Measurements from ENCODE around the gene LDHD. TPM values are rescaled to one million over a fixed set of nuclear protein-coding genes. Genes with fewer than 3 reads are reported as not detected.

LDHD gene
- total RNA-seq: 2.7 and 3.6 TPM in 2 replicates

DNA sequence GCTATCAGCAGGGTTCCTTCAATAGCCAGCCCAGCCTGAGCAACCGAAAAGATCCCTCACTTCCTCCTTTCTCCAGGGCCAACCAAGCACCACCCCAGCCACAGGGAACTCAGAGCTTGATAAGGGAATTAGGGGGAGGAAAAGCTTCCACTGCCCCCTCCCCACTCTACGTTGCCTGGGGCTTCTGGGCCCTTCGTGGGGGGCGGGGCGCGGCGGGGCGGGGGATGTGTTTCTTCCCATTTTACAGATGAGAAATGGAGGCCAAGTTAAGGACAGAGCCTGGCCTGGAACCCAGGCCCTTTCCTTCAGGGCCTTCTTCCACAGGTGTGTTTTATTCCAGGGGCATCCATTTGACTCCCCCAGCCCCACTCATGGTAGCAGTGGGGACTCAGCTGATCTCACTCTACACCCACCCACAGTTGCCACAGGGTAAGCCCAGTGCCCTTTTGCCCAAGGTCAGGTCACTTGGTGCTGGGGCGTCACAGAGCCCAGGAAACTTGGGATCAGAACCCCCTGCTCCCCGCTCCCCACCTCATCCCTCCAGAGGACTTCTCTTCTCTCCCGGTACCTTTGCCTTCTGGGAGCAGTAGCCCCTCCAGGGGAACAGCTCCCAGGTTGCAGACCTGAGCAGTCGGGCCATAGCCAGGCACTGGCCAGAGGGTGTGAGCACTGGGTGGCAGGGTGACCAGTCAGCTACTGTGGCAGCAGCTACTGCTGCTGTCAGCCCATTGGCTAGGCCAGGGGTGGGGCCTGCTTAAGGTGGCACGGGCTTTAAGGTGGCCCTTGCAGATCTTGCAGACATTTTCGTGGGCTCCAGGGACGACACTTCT lies at the start of gene LDHD:
TSS of gene LDHD (minus strand) at position 700 of the 830 bp plus-strand sequence. CDS start at position 640, 60 bp downstream.
- H2AFZ ChIP-seq (ENCODE audit: low read length): peak within 1 kb of the TSS; percentile 66
- no peaks in the 10 kb centered on the region for H3K79me2 ChIP-seq (ENCODE audit: insufficient read depth, low read length)
- H3K36me3 ChIP-seq (ENCODE audit: insufficient read depth, low read length): no peaks in the 10 kb centered on the region
- no peak within 1 kb of the TSS for H3K27ac ChIP-seq (ENCODE audit: low read depth, low read length)
- peaks cover 7% of the 10 kb centered on the region for H4K20me1 ChIP-seq (ENCODE audit: insufficient read depth, low read length)
- peak within 1 kb of the TSS; percentile 67 for H3K4me3 ChIP-seq (ENCODE audit: insufficient read depth, low read length)
- H3K4me1 ChIP-seq (ENCODE audit: insufficient read depth, low read length): peaks cover 7% of the 10 kb centered on the region
- DNase-seq (ENCODE audit: insufficient read length, low spot score, missing footprints): peak; percentile 96
- TF ChIP-seq, protein P1, sequence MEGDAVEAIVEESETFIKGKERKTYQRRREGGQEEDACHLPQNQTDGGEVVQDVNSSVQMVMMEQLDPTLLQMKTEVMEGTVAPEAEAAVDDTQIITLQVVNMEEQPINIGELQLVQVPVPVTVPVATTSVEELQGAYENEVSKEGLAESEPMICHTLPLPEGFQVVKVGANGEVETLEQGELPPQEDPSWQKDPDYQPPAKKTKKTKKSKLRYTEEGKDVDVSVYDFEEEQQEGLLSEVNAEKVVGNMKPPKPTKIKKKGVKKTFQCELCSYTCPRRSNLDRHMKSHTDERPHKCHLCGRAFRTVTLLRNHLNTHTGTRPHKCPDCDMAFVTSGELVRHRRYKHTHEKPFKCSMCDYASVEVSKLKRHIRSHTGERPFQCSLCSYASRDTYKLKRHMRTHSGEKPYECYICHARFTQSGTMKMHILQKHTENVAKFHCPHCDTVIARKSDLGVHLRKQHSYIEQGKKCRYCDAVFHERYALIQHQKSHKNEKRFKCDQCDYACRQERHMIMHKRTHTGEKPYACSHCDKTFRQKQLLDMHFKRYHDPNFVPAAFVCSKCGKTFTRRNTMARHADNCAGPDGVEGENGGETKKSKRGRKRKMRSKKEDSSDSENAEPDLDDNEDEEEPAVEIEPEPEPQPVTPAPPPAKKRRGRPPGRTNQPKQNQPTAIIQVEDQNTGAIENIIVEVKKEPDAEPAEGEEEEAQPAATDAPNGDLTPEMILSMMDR (IDR thresholded peaks at IDR 0.05; ENCODE audit: extremely low read depth, low read depth, low read length): no peak
- H3K9me3 ChIP-seq (ENCODE audit: low read depth, low read length): no peaks in the 10 kb centered on the region
- H3K4me2 ChIP-seq (ENCODE audit: insufficient read depth, low read length): peak within 1 kb of the TSS; percentile 75
- no peaks in the 10 kb centered on the region for H3K27me3 ChIP-seq (ENCODE audit: insufficient read depth, low read length)

DNA sequence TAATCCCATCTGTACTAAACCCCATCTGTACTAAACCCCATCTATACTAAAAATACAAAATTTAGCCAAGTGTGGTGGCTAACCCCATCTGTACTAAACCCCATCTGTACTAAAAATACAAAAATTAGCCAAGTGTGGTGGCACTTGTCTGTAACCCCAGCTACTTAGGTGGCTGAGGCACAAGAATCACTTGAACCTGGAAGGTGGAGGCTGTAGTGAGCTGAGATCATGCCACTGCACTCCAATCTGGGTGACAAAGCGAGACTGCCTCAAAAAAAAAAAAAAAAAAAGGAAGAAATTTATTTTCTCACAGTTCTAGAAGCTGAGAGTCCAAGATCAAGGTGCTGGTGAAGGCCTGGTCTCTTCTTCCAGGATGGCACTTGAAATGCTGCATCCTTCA lies 43.8 kb upstream of the LDHD start:
- Histone ChIP-seq H4K20me1 (ENCODE audit: insufficient read depth, low read length) (no peaks in the 10 kb centered on the region), H3K4me2 (ENCODE audit: insufficient read depth, low read length) (no peak overlapping the region), H3K27me3 (ENCODE audit: insufficient read depth, low read length) (no peaks in the 10 kb centered on the region), H3K4me3 (ENCODE audit: insufficient read depth, low read length) (no peak overlapping the region), H3K27ac (ENCODE audit: low read depth, low read length) (no peak overlapping the region), H3K4me1 (ENCODE audit: insufficient read depth, low read length) (no peaks in the 10 kb centered on the region), H3K9me3 (ENCODE audit: low read depth, low read length) (no peaks in the 10 kb centered on the region), H3K36me3 (ENCODE audit: insufficient read depth, low read length) (peaks cover 7% of the 10 kb centered on the region), H2AFZ (ENCODE audit: low read length) (no peak overlapping the region), H3K79me2 (ENCODE audit: insufficient read depth, low read length) (peaks cover 3% of the 10 kb centered on the region)
- TF ChIP-seq, protein P1 (IDR thresholded peaks at IDR 0.05; ENCODE audit: extremely low read depth, low read depth, low read length): no peak
- no peak for DNase-seq (ENCODE audit: insufficient read length, low spot score, missing footprints)

DNA sequence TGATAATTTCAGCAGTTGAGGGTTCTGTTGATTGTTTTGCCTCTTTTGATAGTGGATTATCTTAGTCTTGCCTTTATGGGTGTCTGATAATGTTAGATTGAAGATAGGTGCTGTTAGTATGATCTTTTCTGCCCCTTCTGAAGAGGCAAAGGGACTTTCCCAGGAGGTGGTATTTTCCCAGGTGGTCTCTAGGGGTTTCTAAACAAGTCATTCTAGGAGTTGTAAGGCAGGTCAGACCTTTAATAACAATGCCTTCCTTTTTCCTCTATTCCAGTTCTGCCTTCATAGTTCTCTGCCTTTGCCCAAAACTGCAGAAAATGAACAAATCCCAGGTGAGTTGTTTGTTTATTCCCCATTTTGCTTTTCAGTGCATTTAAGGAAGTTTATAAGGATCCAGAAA lies 36.1 kb upstream of the LDHD start:
- Histone ChIP-seq H3K36me3 (ENCODE audit: insufficient read depth, low read length) (peaks cover 10% of the 10 kb centered on the region), H3K9me3 (ENCODE audit: low read depth, low read length) (no peaks in the 10 kb centered on the region), H3K27me3 (ENCODE audit: insufficient read depth, low read length) (no peaks in the 10 kb centered on the region), H3K4me1 (ENCODE audit: insufficient read depth, low read length) (no peaks in the 10 kb centered on the region), H2AFZ (ENCODE audit: low read length) (no peak overlapping the region), H3K27ac (ENCODE audit: low read depth, low read length) (no peak overlapping the region), H3K4me2 (ENCODE audit: insufficient read depth, low read length) (no peak overlapping the region), H3K4me3 (ENCODE audit: insufficient read depth, low read length) (no peak overlapping the region), H3K79me2 (ENCODE audit: insufficient read depth, low read length) (peaks cover 13% of the 10 kb centered on the region), H4K20me1 (ENCODE audit: insufficient read depth, low read length) (no peaks in the 10 kb centered on the region)
- DNase-seq (ENCODE audit: insufficient read length, low spot score, missing footprints): no peak
- TF ChIP-seq, protein P1 (IDR thresholded peaks at IDR 0.05; ENCODE audit: extremely low read depth, low read depth, low read length): no peak

DNA sequence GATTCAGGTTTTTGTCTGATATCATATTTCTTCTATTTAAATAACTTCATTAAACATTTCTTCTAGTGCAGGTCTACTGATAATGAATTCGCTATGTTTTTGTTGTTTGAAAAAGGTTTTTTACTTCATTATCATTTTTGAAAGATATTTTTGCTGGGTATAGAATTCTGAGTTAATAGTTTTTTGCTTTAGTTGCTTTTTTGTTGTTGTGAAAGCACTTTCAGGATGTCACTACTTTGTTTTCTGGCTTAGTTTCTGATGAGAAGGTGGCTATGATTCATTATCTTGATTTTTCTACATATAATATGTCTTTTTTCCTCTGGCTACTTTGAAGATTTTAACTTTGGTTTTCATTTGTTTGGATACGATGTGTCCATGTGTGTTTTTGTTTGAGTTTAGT lies 35.2 kb upstream of the LDHD start:
- Histone ChIP-seq H3K4me2 (ENCODE audit: insufficient read depth, low read length) (no peak overlapping the region), H2AFZ (ENCODE audit: low read length) (no peak overlapping the region), H3K27ac (ENCODE audit: low read depth, low read length) (no peak overlapping the region), H4K20me1 (ENCODE audit: insufficient read depth, low read length) (no peaks in the 10 kb centered on the region), H3K79me2 (ENCODE audit: insufficient read depth, low read length) (peaks cover 13% of the 10 kb centered on the region), H3K27me3 (ENCODE audit: insufficient read depth, low read length) (no peaks in the 10 kb centered on the region), H3K4me1 (ENCODE audit: insufficient read depth, low read length) (no peaks in the 10 kb centered on the region), H3K9me3 (ENCODE audit: low read depth, low read length) (no peaks in the 10 kb centered on the region), H3K36me3 (ENCODE audit: insufficient read depth, low read length) (peaks cover 10% of the 10 kb centered on the region), H3K4me3 (ENCODE audit: insufficient read depth, low read length) (no peak overlapping the region)
- DNase-seq (ENCODE audit: insufficient read length, low spot score, missing footprints): no peak
- TF ChIP-seq, protein P1 (IDR thresholded peaks at IDR 0.05; ENCODE audit: extremely low read depth, low read depth, low read length): no peak

Measured in osteoblast (primary cell).